Measurements from ENCODE around the gene WDR1.
"Not testable (repeated sequence)": the region's sequence is repeated elsewhere in the genome, so short reads cannot be mapped to it uniquely, and the experiment has no call there.

Gene WDR1

GRCh38 chr4:10131202-10131601 is 14.6 kb upstream of the WDR1 start:
- DNase-seq (ENCODE audit: low read depth) = no peak

- no peak for DNase-seq (ENCODE audit: low read depth)
Observed at GRCh38 chr4:10130178-10130888, 13.7 kb upstream of the WDR1 start.

GRCh38 chr4:10129196-10130177 is 12.9 kb upstream of the WDR1 start:
- no peak for DNase-seq (ENCODE audit: low read depth)

- no peak for DNase-seq (ENCODE audit: low read depth)
Observed at GRCh38 chr4:10128761-10129160, 12.2 kb upstream of the WDR1 start.

GRCh38 chr4:10127531-10127930 is 10.9 kb upstream of the WDR1 start:
- not testable (repeated sequence) for DNase-seq (ENCODE audit: low read depth)

DNA sequence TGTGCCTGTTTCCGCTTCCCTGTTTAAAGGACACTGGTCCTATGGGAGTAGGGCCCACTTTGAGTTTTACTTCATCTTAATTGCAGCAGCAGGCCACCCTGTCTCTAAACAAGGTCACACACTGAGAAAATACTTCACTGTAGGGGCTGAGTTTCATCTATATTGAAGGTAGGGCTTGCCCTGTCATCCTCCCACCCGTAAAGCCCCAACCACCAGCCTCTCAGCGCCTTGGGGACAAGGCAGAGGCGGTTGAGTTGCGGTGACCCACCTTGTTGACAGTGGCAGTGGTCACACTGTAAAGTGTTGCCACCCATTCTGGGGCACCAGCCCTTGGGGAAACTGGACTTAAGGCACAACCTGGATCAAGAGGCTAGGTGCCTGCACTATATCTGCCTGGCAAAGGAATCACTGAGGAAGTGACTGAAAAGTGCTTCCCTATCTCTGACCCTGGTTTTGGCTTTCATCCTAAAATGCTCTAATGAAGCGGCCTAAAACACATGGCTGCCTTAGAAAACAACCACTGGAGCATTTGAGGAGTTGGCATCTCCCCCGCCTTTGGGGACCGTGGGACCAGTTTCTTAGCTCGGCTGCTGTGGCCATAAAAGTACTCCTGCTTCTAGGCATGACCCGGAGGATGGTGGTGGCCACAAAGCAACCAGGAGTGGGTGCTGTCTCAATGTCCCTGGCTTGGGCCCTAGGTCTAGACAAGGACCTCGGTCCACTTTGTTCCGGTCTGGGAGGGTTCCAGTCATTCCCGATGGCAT is 7.8 kb upstream of the WDR1 start:
- no peak for DNase-seq (ENCODE audit: low read depth)

GRCh38 chr4:10123227-10124101 is 6.9 kb upstream of the WDR1 start:
- no peak for DNase-seq (ENCODE audit: low read depth)

GRCh38 chr4:10122236-10122932 is 5.8 kb upstream of the WDR1 start:
- DNase-seq (ENCODE audit: low read depth) = no peak

DNA sequence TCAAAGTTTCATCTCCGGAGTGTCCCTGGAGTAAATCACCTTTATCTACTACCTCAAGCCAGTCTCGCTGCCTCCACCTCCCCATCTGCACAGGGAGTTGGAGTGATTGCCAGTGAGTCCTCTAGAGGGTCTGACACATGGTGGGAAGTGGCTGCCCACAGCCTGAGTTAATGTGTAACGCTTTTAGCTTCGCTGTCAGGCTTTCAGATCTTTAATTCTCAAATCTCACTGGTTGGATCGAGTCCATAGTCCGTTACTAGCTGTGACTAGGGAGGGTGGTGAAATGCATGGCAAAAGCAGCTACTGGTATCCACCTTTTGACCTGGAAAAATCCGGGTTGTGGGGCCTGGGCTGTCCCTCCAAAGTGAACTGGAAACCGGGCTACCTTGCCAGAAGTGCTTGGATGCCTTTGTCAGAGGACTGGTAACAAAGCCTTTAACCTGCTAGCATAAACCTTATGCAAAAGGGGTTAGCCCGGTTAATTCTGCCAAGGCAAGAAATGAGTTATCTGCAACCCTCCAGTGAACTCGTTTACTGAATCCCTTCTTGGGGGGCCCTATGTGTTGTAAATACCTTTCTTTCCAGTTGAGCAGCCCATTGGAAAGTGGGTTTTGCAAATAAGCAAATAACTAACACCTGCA is 5.1 kb upstream of the WDR1 start:
- DNase-seq (ENCODE audit: low read depth) = no peak

GRCh38 chr4:10120943-10121567 is 4.5 kb upstream of the WDR1 start:
- no peak for DNase-seq (ENCODE audit: low read depth)

DNA sequence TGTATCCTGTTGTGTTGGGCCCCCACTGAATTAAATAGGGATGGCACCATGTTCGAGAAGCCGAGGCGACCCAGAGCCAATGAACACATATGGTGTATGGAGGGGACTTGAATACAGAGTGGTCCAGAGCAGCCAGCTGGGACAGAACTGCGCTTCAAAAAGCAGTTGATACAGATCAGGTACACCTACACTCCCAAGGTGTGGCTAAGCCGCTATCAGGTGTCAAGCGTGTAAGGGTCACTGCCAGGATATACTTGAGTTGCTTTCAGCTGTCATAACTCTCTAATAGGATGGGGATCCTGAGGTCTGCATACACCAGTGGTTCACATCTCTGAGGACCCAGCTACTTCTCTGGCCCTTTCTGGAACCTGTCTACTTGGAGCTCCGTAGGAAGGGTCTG is 3.2 kb upstream of the WDR1 start:
- no peak for DNase-seq (ENCODE audit: low read depth)

DNA sequence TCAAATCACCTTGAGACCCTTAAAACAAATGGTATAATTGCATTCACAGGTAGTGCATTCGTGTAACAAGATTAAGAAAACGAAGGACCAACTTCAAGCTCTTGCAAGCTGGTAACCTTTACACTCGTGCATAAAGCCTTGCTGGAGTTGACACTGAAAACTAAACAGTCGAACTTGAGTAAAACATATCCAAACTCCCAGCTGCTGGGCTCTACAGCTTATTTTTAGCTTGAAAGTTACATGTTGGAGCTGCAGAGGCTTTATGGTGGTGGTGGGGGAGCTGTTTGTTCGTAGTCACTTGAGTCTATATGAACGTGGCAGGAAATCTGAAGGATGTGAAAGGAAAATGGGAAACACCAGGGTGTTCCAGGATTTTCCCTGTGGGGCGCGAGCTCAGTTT is 2.7 kb upstream of the WDR1 start:
- no peak for DNase-seq (ENCODE audit: low read depth)

DNA sequence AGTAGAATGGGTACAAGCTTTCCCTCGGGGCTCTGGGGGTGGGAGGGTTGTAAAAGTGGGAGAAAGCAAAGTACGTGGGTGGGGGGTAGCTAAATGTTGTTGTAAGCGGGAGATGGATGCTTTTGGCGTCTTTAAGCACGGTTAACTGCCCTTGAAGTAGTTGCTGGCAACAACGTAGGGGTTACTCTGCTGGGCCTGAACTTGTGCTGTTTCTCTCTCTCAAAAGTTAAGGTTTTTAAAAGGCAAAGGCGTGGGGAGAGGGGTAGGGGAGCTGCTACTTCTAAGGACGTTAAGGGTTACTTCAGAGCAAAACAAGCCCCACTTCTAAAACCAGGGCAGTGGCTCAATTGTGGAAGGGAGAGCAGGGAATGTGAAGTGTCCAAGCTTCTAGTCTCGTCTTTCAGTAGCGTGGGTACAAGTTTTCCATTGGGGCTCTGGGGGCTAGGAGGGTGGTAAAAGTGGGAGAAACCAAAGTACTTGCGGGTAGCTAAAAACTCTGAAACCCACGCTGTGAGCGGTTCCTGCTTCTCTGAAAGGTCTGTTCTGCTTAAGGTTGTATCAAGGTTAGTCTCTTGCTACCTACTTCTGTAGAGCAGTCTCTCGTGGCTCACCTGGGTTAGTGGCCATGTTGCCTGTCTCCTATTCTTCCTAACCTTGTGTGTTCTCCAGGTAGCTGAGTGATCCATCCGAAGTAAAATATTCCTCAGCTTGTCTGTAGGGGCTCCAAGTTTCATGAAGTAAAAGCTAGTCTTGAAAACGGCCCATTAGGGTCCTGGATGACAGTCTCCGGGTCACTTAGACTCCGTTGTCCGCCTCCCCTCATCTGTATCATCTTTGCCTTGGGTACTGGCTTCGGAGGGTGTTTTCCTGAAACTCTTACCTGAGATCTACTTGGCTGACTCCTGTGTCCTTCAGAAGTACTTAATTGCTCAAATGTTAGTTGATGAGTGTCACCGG is 1.7 kb upstream of the WDR1 start:
- no peak for DNase-seq (ENCODE audit: low read depth)

DNA sequence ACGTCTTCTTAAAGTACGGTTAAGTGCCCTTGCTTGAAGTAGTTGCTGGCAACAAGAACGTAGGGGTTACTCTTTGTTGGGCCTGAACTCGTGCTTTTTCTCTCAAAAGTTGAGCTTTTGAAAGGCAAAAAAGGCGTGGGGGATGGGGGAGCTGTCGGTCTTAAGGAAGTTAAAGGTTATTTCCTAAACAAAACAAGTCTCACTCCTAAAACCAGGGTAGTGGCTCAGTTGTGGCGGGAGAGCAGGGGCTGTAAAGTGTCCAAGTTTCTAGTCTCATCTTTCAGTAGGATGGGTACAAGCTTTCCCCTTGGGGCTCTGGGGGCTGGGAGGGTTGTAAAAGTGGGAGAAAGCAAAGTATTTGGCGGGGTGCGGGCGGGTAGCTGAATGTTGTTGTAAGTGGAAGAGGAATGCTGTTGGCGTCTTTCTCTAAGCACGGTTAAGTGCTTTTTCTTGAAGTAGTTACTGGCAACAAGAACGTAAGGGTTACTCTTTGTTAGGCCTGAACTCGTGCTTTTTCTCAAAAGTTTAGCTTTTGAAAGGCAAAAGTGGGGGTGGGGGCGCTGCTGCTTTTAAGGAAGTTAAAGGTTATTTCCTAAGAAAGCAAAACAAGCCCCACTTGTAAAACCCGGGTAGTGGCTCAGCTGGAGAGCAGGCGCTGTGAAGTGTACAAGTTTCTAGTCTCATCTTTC is 904 bp upstream of the WDR1 start:
- peak; percentile 34 for DNase-seq (ENCODE audit: low read depth)

DNA sequence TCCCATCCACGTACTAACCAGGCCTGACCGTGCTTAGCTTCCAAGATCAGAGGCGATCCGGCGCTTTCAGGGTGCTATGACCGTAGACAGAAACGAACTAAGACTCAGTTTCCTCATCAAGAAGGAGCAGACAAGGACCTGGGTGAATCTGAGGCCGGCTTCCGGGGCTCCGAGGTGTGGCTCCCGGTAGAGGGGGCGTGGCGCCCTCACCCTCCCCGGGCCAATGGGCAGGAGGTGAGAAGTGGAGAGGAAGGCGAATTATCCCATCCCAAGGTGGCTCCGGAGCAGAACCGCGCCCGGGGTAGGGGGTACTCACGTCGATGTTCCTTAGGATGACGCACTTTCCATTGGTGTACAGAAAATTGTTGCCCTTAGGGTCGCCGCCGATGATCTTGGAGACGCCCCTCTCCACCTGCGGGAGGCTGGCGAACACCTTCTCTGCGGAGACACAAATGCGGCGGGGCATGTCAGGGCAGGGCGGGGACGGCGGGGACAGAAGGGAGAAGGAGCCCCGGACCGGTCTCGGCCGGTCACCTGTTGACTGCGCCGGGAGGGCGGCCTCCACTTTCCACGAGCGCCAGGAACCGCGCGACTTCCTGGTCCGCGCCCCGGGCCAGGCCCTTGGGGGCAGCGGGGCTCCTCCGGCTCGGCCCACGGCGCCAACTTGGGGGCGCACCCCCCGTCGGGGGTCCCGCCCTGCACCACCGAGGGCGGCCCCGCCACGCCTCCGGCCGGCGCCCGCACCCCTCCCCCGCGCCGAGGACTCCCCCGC is 616 bp downstream of the WDR1 start:
- peak; percentile 55 for DNase-seq (ENCODE audit: low read depth)

DNA sequence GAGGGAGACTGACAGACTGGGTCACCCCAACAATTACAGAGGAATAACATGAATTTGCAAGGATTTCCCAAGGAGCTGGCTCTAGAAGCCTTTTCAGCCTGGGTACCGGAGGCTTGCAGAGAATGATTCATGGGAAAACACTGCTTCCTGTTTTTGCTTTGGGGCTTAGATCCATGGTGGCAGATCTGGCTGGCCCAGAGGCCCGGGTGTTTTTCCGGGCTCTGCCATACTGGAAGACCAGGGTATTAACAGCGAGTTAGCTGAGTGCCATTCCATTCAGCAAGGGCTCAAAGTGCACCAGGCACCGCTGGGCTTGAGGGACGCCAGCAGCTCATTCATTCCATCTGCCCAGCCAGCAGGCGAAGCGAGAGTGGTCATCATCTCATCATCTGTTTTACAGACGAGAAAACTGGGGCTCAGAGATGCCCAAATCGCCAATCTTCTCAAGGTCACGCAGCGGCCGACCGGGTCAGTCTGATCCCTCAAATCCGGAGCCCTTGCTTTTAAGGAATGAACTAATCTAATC is 1.3 kb downstream of the WDR1 start:
- no peak for DNase-seq (ENCODE audit: low read depth)

DNA sequence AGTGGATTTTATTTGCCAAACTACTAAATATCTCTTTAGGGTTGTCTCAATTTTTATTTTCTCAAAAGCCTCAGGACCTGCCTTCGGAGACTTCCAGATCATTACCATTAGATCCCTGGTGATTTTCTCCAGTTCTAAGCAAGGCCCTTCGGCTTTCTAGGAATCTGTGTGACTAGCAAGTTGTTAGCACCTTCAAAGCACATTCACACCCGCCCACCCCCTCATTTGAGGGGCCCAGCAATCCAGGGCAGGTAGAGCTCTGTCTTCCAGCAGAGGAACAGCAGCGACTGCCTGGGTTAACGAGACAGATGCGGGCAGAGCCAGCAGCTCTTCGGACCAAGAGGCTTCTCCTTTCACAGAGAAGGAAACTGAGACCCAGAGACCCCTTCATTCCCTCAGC is 2.0 kb downstream of the WDR1 start:
- no peak for DNase-seq (ENCODE audit: low read depth)
